ENCODE results near the gene HSBP1.

HSBP1 gene

DNA sequence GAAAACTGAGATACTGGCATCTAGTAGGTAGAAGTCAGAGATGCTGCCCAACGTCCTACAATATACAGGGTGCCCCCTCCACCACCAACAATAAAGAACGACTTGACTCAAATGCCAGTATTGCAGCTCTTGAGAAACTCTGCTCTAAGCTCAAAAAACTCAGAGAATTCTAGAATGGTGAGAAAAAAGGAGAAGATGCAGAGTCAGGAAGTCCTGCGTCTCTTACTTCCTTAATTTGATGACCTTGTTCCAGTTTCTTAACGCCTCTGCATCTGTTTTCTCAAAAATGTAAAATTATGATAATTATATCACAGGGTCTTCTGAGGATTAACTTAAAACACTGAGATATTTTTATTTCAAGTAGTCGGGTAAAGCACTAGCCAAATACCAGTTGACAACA is 1.7 kb upstream of the HSBP1 start:
- Mint-ChIP-seq H3K27me3 (ENCODE audit: low read depth) (peaks cover 8% of the 10 kb centered on the region), H3K4me3 (peak overlapping the region; percentile 51 to 99 (median 76)), H3K4me1 (peaks cover 17% of the 10 kb centered on the region), H3K9me3 (no peaks in the 10 kb centered on the region), H3K36me3 (ENCODE audit: low read depth) (peaks cover 15% of the 10 kb centered on the region), H3K27ac (peak overlapping the region in 1 of 3 experiments; percentile 16)
- TF ChIP-seq, protein P1, sequence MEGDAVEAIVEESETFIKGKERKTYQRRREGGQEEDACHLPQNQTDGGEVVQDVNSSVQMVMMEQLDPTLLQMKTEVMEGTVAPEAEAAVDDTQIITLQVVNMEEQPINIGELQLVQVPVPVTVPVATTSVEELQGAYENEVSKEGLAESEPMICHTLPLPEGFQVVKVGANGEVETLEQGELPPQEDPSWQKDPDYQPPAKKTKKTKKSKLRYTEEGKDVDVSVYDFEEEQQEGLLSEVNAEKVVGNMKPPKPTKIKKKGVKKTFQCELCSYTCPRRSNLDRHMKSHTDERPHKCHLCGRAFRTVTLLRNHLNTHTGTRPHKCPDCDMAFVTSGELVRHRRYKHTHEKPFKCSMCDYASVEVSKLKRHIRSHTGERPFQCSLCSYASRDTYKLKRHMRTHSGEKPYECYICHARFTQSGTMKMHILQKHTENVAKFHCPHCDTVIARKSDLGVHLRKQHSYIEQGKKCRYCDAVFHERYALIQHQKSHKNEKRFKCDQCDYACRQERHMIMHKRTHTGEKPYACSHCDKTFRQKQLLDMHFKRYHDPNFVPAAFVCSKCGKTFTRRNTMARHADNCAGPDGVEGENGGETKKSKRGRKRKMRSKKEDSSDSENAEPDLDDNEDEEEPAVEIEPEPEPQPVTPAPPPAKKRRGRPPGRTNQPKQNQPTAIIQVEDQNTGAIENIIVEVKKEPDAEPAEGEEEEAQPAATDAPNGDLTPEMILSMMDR (IDR thresholded peaks at IDR 0.05; ENCODE audit: unreplicated experiment in 3 of 3): no peak

- H3K9me3 Mint-ChIP-seq: no peaks in the 10 kb centered on the region
- H3K4me3 Mint-ChIP-seq: peak overlapping the region; percentile 98 to 99 (median 99)
- peak overlapping the region; percentile 74 to 92 (median 90) for H3K27ac Mint-ChIP-seq
- H3K36me3 Mint-ChIP-seq (ENCODE audit: low read depth): peaks cover 22% of the 10 kb centered on the region
- peaks cover 24% of the 10 kb centered on the region for H3K4me1 Mint-ChIP-seq
- TF ChIP-seq, protein P1 (IDR thresholded peaks at IDR 0.05; ENCODE audit: unreplicated experiment in 3 of 3): no peak
- peaks cover 8% of the 10 kb centered on the region for H3K27me3 Mint-ChIP-seq (ENCODE audit: low read depth)
Measured at GRCh38 chr16:83806731-83807130, 1.0 kb upstream of the HSBP1 start.

DNA sequence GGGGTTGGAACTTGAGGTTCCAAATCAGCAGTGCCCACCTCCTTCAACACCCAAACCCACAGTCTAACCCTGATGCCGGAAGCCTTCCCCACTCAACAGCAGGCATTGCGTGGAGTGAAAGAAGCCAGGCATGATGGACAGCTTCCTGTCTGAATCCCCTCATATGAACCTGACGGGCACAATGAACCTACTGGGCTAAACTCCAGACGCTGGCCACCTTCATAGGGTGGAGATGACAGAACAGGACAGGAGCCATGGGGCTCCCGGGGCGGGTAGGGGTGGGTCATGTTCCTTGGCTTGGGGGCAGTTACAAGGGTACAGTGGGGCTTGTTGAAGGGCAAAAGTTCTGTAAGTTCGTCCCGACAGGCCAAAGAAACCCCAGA is 460 bp upstream of the HSBP1 start:
- Mint-ChIP-seq H3K4me1 (peaks cover 24% of the 10 kb centered on the region), H3K27me3 (ENCODE audit: low read depth) (peaks cover 8% of the 10 kb centered on the region), H3K36me3 (ENCODE audit: low read depth) (peaks cover 28% of the 10 kb centered on the region), H3K9me3 (no peaks in the 10 kb centered on the region), H3K27ac (peak overlapping the region; percentile 90 to 97 (median 92)), H3K4me3 (peak overlapping the region; percentile 98 to 99 (median 99))
- TF ChIP-seq, protein P1 (IDR thresholded peaks at IDR 0.05; ENCODE audit: unreplicated experiment in 3 of 3): no peak

DNA sequence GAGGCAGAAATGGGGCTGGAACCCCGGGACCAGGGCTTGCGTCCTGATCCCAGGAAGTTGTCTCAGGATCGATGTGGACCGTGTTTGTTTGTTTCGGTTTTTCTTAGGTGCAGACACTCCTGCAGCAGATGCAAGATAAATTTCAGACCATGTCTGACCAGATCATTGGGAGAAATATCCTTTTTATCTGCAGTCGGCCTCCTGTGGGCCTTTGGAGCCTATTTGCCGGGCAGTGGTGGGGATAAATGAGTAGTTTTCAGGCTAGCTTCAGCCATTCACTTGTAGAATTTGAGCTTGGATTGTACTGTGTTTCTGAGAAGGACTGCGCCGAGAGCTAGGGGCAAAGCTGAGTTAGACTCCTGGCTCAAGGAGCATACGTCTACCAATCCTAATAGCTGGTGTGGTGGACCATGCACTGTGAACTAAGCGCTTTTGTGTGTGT is 816 bp downstream of the HSBP1 start:
- Mint-ChIP-seq H3K27ac (peak overlapping the region; percentile 90 to 92 (median 91)), H3K9me3 (no peaks in the 10 kb centered on the region), H3K4me1 (peaks cover 26% of the 10 kb centered on the region), H3K36me3 (ENCODE audit: low read depth) (peaks cover 39% of the 10 kb centered on the region), H3K27me3 (ENCODE audit: low read depth) (peaks cover 8% of the 10 kb centered on the region), H3K4me3 (peak overlapping the region; percentile 98 to 99 (median 99))
- TF ChIP-seq, protein P1 (IDR thresholded peaks at IDR 0.05; ENCODE audit: unreplicated experiment in 3 of 3): no peak

DNA sequence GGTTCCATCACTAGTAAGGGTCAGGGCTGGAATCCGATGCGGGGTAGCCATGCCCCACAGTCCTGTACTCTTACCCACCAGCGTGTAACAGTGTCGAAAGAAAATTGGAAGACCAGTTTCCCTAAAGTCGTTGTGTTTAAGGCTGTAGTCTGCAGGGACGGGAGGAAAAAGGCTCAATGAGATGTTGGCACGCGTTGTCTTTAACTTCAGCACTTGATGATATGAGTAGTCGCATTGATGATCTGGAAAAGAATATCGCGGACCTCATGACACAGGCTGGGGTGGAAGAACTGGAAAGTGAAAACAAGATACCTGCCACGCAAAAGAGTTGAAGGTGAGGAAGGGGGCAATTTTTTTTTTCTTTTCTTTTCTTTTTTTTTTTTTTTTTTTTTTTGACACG is 1.3 kb downstream of the HSBP1 start:
- Mint-ChIP-seq H3K4me3 (peak overlapping the region; percentile 98 to 99 (median 99)), H3K27me3 (ENCODE audit: low read depth) (peaks cover 4% of the 10 kb centered on the region), H3K27ac (peak overlapping the region; percentile 90 to 92 (median 91)), H3K9me3 (no peaks in the 10 kb centered on the region), H3K4me1 (peaks cover 31% of the 10 kb centered on the region), H3K36me3 (ENCODE audit: low read depth) (peaks cover 39% of the 10 kb centered on the region)
- TF ChIP-seq, protein P1 (IDR thresholded peaks at IDR 0.05; ENCODE audit: unreplicated experiment in 3 of 3): no peak

DNA sequence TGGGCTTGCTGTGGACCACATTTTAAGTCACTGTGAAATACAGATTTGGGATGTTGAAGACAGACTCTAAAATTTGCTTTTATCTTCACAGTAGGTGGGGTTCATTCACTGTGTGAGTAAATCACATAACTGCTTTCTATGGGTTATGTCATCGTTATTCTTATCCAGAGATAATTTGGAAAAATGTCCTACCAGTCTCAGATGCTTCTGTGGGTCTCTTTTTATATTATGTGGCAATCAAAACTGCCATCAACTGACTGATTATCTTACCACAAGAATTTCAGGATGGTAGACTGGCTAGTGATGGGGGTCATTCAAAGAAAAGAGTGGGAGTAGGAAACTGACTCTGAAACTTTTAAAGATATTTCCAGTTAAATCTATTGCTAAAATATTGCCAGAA is 3.1 kb downstream of the HSBP1 start:
- Mint-ChIP-seq H3K4me1 (peaks cover 40% of the 10 kb centered on the region), H3K4me3 (peak overlapping the region; percentile 44 to 76 (median 48)), H3K36me3 (ENCODE audit: low read depth) (peaks cover 39% of the 10 kb centered on the region), H3K27ac (peak overlapping the region in 2 of 3 experiments; percentile 42 to 73), H3K27me3 (ENCODE audit: low read depth) (peaks cover 4% of the 10 kb centered on the region), H3K9me3 (no peaks in the 10 kb centered on the region)
- TF ChIP-seq, protein P1 (IDR thresholded peaks at IDR 0.05; ENCODE audit: unreplicated experiment in 3 of 3): no peak

Data from nephron (organoid).